HG03060 (cell line): Measurements from ENCODE around the gene IFIT1.
"Not testable (repeated sequence)": the region's sequence is repeated elsewhere in the genome, so short reads cannot be mapped to it uniquely, and the experiment has no call there.

Experiments used
- ATAC-seq: cut with Tn5 transposase; IDR thresholded peaks from one replicate; pipeline ENCODE4 v1.9.1; 2021; ENCODE audit warnings: low read depth, moderate number of reproducible peaks; ENCODE audit not compliant: unreplicated experiment

IFIT1 gene

GRCh38 chr10:89364531-89364930 lies 27.9 kb upstream of the IFIT1 start:
- ATAC-seq, result no peak

GRCh38 chr10:89367529-89367928 lies 24.9 kb upstream of the IFIT1 start:
- ATAC-seq, result no peak

DNA sequence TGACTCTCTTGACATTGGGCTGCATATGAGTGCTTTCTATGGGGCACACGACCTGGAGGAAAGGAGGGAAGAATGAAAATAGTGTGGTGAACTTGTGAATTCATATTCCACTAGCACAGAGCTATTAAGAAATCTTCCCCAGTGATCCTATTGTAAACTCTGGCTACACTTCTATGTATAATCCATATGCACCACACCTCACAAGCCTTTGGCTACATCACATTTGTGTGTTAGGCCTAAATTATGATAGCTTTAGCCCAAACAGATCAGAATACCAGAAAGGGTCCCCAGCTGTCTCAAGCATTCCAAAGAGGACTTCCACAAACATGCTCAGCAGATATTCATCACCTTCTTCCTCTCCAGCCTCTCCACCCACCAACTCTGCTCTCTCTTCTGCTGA lies 24.3 kb upstream of the IFIT1 start:
- no peak for ATAC-seq

- no peak for ATAC-seq
Observed at GRCh38 chr10:89369156-89370105, 23.0 kb upstream of the IFIT1 start.

DNA sequence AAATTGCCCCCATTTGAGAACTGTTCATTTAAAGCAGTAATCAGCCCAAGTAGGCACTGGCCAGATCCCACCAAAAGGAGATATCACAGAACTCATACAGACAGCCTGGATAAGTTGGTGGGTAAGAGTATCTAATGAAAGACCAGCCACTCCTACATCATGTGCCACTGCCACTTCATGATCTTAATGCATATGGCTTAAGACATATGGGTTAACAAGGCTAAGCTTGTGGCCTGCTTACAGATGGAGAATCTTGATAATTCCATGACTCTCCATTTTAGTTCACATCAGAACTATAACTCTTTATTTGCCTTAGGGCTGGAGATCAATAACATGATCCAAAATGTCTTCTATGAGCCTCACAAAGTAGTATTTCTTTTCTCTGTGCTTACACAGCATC lies 21.3 kb upstream of the IFIT1 start:
- no peak for ATAC-seq

- no peak for ATAC-seq
Observed at GRCh38 chr10:89371987-89372386, 20.4 kb upstream of the IFIT1 start.

GRCh38 chr10:89373916-89374711 lies 18.3 kb upstream of the IFIT1 start:
- ATAC-seq, result no peak

GRCh38 chr10:89374713-89375141 lies 17.7 kb upstream of the IFIT1 start:
- ATAC-seq, result no peak

GRCh38 chr10:89377705-89378637 lies 14.5 kb upstream of the IFIT1 start, which contains the start of gene IFIT1B:
Gene IFIT1B (plus strand): TSS chr10:89378056. CDS start chr10:89378136, 80 bp downstream.
- no peak for ATAC-seq

DNA sequence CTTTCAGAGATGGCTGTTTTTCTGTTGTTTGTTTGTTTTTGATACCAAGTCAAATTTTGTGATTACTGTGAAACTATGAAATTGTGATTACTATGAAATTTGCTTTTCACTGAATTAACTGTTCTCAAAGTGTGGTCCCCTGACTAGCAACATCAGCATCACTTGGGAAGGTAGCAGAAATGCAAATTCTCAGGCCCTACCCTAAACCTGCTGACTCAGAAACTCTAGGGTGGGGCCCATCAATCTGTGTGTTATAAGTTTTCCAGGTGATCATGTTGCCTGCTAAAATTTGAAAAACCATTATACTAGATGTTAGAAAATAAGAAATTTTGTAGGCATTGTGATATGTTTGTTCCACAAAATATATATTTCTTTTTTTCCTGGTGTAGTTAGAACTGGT lies 13.3 kb upstream of the IFIT1 start:
- ATAC-seq, result no peak

- ATAC-seq, result no peak
Observed at GRCh38 chr10:89382757-89383156, 9.7 kb upstream of the IFIT1 start.

GRCh38 chr10:89384474-89385340 lies 7.7 kb upstream of the IFIT1 start:
- ATAC-seq, result no peak

DNA sequence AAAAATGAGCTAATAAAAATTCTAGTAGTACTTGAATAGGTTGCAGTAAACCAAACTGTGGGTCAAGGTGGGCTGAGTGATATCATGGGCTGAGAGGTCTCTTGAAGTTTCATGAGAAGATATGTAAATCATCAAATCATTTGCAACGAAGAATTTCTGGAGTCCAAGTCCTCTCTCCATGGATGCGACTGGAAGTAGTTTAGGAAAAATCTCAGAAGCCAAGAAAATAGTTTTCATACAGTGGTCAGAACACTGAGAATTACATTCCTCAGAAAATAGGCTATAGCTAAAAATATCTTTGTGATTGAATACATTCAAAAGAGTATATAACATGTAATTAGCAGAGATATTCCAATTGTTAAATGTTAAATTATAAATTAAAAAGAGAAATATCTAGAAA lies 3.6 kb upstream of the IFIT1 start:
- no peak for ATAC-seq

- ATAC-seq, result no peak
Observed at GRCh38 chr10:89389254-89389653, 3.2 kb upstream of the IFIT1 start.

GRCh38 chr10:89390476-89391225 lies 1.8 kb upstream of the IFIT1 start:
- no peak for ATAC-seq

DNA sequence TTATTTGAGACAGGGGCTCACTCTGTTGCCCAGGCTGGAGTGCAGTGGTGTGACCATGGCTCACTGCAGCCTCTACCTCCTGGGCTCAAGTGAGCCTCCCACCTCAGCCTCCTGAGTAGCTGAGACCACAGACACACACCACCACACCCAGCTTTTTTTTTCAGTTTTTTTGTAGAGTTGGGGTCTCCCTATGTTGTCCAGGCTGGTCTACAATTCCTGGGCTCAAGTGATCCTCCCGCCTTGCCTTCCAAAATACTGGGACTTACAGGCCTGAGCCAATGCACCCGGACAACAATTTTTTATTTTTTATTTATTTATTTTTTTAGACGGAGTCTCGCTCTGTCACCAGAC lies 1.2 kb upstream of the IFIT1 start:
- ATAC-seq, result not testable (repeated sequence)

DNA sequence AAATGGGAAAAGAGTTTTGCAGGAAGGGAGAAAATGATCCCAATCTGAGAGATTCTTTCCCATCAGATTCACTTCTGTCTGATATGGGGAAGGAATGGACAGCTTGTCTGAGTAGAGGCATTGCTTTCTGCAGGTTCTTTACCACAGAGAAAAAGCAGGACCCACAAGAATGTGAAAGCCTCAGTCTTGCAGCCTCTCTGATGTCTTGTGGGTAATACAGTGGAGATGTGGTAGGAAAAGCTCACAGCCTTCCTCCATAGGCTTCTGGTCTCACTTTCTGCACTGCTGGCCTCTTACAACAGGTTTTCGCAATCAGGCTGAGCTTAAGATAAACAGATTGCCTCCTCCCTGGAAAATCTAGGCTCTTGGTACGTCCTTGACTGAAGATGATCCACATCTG lies 551 bp downstream of the IFIT1 start:
- ATAC-seq, result no peak

GRCh38 chr10:89393898-89394297 lies 1.5 kb downstream of the IFIT1 start:
- ATAC-seq, result no peak

- ATAC-seq, result no peak
Observed at GRCh38 chr10:89395141-89395540, 2.7 kb downstream of the IFIT1 start.
